SK-N-SH treated with all-trans-retinoic acid at 6 μM for 48 hours (cell line): ENCODE measurements around the gene G0S2.
A peak's percentile ranks its signal among the peaks of the same experiment; 100 is the strongest.

ENCODE experiments used
- ATAC-seq: fragments of 200-7000 bp; cut with Tn5 transposase; 3 replicates; pipeline ENCODE4 v1.9.1; 2020; ENCODE audit warnings: mild to moderate bottlenecking, moderate library complexity
- ARNTL ChIP-seq: fragments of 450-650 bp; formaldehyde crosslinking; IDR thresholded peaks from 2 replicates; pipeline ENCODE4 v1.5.0; 2020; ENCODE audit warnings: low read depth, mild to moderate bottlenecking, moderate library complexity, borderline replicate concordance
- BACH2 ChIP-seq: fragments of 250-450 bp; sonication (Bioruptor Pico); IDR thresholded peaks from 2 replicates; pipeline ENCODE4 v1.9.0; 2021; ENCODE audit warnings: mild to moderate bottlenecking, borderline replicate concordance
- CSDC2 ChIP-seq: fragments of 250-450 bp; sonication (Bioruptor Pico); IDR thresholded peaks from 2 replicates; pipeline ENCODE4 v1.5.0; 2020; ENCODE audit warnings: mild to moderate bottlenecking, moderate library complexity
- ESRRG ChIP-seq: fragments of 250-450 bp; sonication (Bioruptor Pico); IDR thresholded peaks from 2 replicates; pipeline ENCODE4 v1.6.1; 2021; ENCODE audit warnings: mild to moderate bottlenecking
- GLIS3 ChIP-seq: fragments of 250-450 bp; sonication (Bioruptor Pico); IDR thresholded peaks from 2 replicates; pipeline ENCODE4 v1.5.0; 2020; ENCODE audit warnings: mild to moderate bottlenecking, moderate library complexity
- ISL1 ChIP-seq: fragments of 250-450 bp; sonication (Bioruptor Pico); IDR thresholded peaks from 2 replicates; pipeline ENCODE4 v2.1.2; 2022; ENCODE audit warnings: mild to moderate bottlenecking, moderate library complexity
- OSR1 ChIP-seq: fragments of 250-450 bp; sonication (Bioruptor Pico); IDR thresholded peaks from 2 replicates; pipeline ENCODE4 v1.8.0; 2022; ENCODE audit warnings: moderate library complexity, mild to moderate bottlenecking, inconsistent platforms
- PPARA ChIP-seq: fragments of 250-450 bp; sonication (Bioruptor Pico); IDR thresholded peaks from 2 replicates; pipeline ENCODE4 v1.5.0; 2020; ENCODE audit warnings: mild to moderate bottlenecking, borderline replicate concordance
- RARB ChIP-seq: fragments of 250-450 bp; sonication (Bioruptor Pico); IDR thresholded peaks from 2 replicates; pipeline ENCODE4 v1.8.0; 2021; ENCODE audit warnings: mild to moderate bottlenecking, moderate library complexity
- SNAI2 ChIP-seq: fragments of 250-450 bp; sonication (Bioruptor Pico); IDR thresholded peaks from 2 replicates; pipeline ENCODE4 v1.5.0; 2020; ENCODE audit warnings: mild to moderate bottlenecking, moderate library complexity
- TCF4 ChIP-seq: fragments of 250-450 bp; sonication (Bioruptor Pico); IDR thresholded peaks from 2 replicates; pipeline ENCODE4 v1.8.0; 2021; ENCODE audit warnings: mild to moderate bottlenecking, moderate library complexity, borderline replicate concordance
- TOX ChIP-seq: fragments of 250-450 bp; sonication (Bioruptor Pico); IDR thresholded peaks from 2 replicates; pipeline ENCODE4 v1.8.0; 2021; ENCODE audit warnings: mild to moderate bottlenecking, moderate library complexity, borderline replicate concordance
- ZC3H10 ChIP-seq: fragments of 250-450 bp; sonication (Bioruptor Pico); IDR thresholded peaks from 2 replicates; pipeline ENCODE4 v1.5.1; 2021; ENCODE audit warnings: mild to moderate bottlenecking, moderate library complexity
- ZFP3 ChIP-seq: fragments of 250-450 bp; sonication (Bioruptor Pico); IDR thresholded peaks from 2 replicates; pipeline ENCODE4 v1.5.0; 2020; ENCODE audit warnings: mild to moderate bottlenecking, moderate library complexity
- ZFP30 ChIP-seq: fragments of 450-650 bp; formaldehyde crosslinking; IDR thresholded peaks from 2 replicates; pipeline ENCODE4 v1.5.0; 2022; ENCODE audit warnings: mild to moderate bottlenecking, moderate library complexity
- ZNF565 ChIP-seq: fragments of 450-650 bp; formaldehyde crosslinking; conservative IDR thresholded peaks from 2 replicates; pipeline ENCODE4 v1.5.0; 2020; ENCODE audit warnings: low read depth, mild to moderate bottlenecking, moderate library complexity
- ZNF70 ChIP-seq: fragments of 450-650 bp; formaldehyde crosslinking; IDR thresholded peaks from 2 replicates; pipeline ENCODE4 v1.5.0; 2020; ENCODE audit warnings: mild to moderate bottlenecking, moderate library complexity
- ZNF8 ChIP-seq: fragments of 450-650 bp; formaldehyde crosslinking; IDR thresholded peaks from 2 replicates; pipeline ENCODE4 v1.5.0; 2020; ENCODE audit warnings: mild to moderate bottlenecking, moderate library complexity
- TF ChIP-seq, protein P1 (sequence below): fragments of 250-450 bp; sonication (Bioruptor Pico); IDR thresholded peaks from 2 replicates; pipeline ENCODE4 v1.5.1; 2020; ENCODE audit warnings: low read depth, mild to moderate bottlenecking, moderate library complexity
- TF ChIP-seq, protein P2 (sequence below): fragments of 250-450 bp; sonication (Bioruptor Pico); IDR thresholded peaks from 2 replicates; pipeline ENCODE4 v1.5.0; 2020; ENCODE audit warnings: mild to moderate bottlenecking, moderate library complexity
- TF ChIP-seq, protein P3 (sequence below): fragments of 250-450 bp; sonication (Bioruptor Pico); IDR thresholded peaks from 2 replicates; pipeline ENCODE4 v1.8.0; 2021; ENCODE audit warnings: low read depth, mild to moderate bottlenecking, moderate library complexity, borderline replicate concordance
- TF ChIP-seq, protein P4 (sequence below): fragments of 250-450 bp; sonication (Bioruptor Pico); IDR thresholded peaks from 2 replicates; pipeline ENCODE4 v1.8.0; 2020; ENCODE audit warnings: mild to moderate bottlenecking, moderate library complexity, borderline replicate concordance

Gene G0S2

DNA sequence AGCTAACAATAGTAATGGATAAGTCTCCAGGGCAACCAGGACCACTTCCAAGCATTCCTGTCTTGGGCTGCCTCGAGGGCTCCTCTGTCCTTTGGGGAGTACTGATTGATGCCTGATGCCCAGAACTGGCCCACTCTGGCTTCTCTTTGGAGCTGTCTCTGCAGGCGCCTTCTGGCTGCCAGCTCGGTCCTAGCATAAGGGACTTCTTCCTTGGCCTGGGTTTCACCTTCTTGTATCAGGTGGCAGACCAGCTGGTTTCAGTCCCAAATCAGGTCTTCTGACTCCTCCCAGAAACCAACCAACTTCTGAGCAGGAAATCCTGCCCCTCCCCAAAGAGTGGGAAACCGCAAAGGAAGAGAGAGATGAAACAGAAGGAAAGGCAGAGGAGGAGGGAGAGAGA lies 10.6 kb downstream of the G0S2 start (continued):
- TF ChIP-seq SNAI2 (CRISPR knock-in tag): no peak
- TF ChIP-seq, protein P1, sequence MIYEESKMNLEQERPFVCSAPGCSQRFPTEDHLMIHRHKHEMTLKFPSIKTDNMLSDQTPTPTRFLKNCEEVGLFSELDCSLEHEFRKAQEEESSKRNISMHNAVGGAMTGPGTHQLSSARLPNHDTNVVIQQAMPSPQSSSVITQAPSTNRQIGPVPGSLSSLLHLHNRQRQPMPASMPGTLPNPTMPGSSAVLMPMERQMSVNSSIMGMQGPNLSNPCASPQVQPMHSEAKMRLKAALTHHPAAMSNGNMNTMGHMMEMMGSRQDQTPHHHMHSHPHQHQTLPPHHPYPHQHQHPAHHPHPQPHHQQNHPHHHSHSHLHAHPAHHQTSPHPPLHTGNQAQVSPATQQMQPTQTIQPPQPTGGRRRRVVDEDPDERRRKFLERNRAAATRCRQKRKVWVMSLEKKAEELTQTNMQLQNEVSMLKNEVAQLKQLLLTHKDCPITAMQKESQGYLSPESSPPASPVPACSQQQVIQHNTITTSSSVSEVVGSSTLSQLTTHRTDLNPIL (CRISPR knock-in tag): no peak

DNA sequence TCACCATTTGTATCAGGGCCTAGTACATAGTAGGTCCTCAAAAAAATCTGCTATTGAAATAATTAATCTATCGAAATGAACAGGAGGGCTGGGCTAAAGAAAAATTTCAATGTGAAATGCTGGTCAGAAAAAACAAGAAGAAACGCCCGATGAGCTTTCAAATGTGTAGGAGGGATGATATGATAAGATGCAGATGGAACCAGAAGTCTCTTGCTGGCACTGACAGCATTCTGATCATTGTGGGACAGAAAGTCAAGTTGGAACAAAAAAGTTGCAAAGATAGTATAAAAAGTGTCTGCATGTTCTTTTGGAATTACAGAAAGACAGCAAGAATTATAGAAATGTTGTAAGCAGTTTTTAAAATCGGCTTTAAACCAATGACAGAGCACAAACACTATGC lies 11.1 kb downstream of the G0S2 start:
- no peak for ATAC-seq
- no peak for TF ChIP-seq CSDC2
- TF ChIP-seq ZC3H10 (CRISPR knock-in tag): no peak
- TF ChIP-seq BACH2 (CRISPR knock-in tag): no peak
- no peak for TF ChIP-seq ZNF8
- TF ChIP-seq, protein P2, sequence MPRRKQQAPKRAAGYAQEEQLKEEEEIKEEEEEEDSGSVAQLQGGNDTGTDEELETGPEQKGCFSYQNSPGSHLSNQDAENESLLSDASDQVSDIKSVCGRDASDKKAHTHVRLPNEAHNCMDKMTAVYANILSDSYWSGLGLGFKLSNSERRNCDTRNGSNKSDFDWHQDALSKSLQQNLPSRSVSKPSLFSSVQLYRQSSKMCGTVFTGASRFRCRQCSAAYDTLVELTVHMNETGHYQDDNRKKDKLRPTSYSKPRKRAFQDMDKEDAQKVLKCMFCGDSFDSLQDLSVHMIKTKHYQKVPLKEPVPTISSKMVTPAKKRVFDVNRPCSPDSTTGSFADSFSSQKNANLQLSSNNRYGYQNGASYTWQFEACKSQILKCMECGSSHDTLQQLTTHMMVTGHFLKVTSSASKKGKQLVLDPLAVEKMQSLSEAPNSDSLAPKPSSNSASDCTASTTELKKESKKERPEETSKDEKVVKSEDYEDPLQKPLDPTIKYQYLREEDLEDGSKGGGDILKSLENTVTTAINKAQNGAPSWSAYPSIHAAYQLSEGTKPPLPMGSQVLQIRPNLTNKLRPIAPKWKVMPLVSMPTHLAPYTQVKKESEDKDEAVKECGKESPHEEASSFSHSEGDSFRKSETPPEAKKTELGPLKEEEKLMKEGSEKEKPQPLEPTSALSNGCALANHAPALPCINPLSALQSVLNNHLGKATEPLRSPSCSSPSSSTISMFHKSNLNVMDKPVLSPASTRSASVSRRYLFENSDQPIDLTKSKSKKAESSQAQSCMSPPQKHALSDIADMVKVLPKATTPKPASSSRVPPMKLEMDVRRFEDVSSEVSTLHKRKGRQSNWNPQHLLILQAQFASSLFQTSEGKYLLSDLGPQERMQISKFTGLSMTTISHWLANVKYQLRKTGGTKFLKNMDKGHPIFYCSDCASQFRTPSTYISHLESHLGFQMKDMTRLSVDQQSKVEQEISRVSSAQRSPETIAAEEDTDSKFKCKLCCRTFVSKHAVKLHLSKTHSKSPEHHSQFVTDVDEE: no peak
- TF ChIP-seq ZFP3 (CRISPR knock-in tag): no peak

DNA sequence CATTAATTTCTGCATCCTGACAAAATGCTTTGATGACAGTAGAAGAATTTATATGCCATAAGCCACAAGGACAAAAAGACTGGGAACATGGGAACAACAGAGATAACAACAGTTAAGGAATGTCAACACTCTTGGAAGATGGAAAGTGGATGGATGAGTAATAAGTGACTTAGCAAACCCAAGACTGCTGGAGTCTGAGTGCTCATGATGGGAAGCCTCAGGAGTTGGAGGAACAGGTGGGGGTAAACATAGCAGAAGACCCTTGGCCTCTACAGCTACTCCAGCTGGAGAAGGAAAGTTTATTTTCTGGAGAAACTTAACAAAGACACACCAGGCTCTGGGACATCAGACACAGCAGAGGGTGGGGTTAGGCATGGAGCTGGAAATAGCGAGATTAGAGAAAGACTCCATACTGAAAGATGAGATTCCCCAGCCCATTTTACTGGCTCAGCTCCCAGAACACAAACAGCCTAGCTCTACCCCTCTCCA lies 13.6 kb downstream of the G0S2 start:
- ATAC-seq: peak; percentile 85
- TF ChIP-seq TOX (CRISPR knock-in tag): peak; percentile 94
- TF ChIP-seq ZC3H10 (CRISPR knock-in tag): peak; percentile 56; the same call in 1 of the 2 replicates
- TF ChIP-seq OSR1 (CRISPR knock-in tag): peak; percentile 95
- peak; percentile 95; the same call in 1 of the 2 replicates for TF ChIP-seq RARB (CRISPR knock-in tag)
- TF ChIP-seq ARNTL: no peak

DNA sequence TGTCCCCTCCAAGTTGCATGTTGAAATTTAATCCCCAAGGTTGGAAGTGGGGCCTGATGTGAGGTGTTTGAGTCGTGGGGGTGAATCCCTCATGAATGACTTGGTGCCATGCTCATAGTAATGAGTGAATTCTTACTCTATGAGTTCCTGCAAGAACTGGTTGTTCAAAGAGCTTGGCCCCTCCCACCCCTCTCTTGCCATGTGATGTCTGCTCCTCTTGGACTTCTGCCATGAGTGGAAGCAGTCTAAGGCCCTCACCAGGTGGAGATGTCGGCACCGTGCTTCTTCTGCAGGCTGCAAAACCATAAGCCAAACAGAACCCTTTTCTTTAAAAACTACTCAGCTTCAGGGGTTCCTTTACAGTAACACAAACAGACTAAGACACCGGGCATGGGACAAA lies 14.3 kb downstream of the G0S2 start:
- 0 out of 2 replicates have a peak, but pooled peaks have one; percentile 34 for TF ChIP-seq OSR1 (CRISPR knock-in tag)
- TF ChIP-seq GLIS3 (CRISPR knock-in tag): no peak
- TF ChIP-seq, all 23 proteins: peak for 1
- ATAC-seq: peak; percentile 7

DNA sequence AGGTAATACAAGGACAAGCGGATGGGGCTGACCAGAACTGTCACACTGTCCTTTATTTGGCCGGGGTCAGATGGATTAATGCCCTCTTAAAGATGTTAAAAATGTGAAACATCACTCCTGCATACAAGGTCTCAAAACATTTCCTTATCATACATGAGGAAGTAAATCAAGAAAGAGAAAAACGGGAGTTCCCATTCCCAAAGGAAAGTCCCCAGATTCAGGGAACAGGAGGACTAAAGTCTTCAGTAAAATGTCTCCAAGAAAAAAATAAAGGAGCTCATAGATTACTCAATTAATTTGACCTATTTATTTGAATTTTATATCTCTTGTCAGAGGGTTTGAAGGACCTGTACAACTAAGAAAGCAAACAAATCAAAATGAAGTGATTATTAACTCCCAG lies 16.0 kb downstream of the G0S2 start:
- ATAC-seq: no peak
- TF ChIP-seq GLIS3 (CRISPR knock-in tag) (no peak), ZFP3 (CRISPR knock-in tag) (no peak), ZNF70 (no peak), RARB (CRISPR knock-in tag) (no peak), TCF4 (CRISPR knock-in tag) (no peak), BACH2 (CRISPR knock-in tag) (no peak), ZFP30 (CRISPR knock-in tag) (no peak), ZNF565 (CRISPR knock-in tag) (no peak), OSR1 (CRISPR knock-in tag) (no peak), PPARA (CRISPR knock-in tag) (no peak), CSDC2 (no peak), ESRRG (CRISPR knock-in tag) (no peak), ISL1 (CRISPR knock-in tag) (no peak), ARNTL (no peak)
- TF ChIP-seq, protein P3, sequence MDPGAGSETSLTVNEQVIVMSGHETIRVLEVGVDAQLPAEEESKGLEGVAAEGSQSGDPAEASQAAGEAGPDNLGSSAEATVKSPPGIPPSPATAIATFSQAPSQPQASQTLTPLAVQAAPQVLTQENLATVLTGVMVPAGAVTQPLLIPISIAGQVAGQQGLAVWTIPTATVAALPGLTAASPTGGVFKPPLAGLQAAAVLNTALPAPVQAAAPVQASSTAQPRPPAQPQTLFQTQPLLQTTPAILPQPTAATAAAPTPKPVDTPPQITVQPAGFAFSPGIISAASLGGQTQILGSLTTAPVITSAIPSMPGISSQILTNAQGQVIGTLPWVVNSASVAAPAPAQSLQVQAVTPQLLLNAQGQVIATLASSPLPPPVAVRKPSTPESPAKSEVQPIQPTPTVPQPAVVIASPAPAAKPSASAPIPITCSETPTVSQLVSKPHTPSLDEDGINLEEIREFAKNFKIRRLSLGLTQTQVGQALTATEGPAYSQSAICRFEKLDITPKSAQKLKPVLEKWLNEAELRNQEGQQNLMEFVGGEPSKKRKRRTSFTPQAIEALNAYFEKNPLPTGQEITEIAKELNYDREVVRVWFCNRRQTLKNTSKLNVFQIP (CRISPR knock-in tag): no peak
- TF ChIP-seq, protein P2: no peak
- TF ChIP-seq, protein P4, sequence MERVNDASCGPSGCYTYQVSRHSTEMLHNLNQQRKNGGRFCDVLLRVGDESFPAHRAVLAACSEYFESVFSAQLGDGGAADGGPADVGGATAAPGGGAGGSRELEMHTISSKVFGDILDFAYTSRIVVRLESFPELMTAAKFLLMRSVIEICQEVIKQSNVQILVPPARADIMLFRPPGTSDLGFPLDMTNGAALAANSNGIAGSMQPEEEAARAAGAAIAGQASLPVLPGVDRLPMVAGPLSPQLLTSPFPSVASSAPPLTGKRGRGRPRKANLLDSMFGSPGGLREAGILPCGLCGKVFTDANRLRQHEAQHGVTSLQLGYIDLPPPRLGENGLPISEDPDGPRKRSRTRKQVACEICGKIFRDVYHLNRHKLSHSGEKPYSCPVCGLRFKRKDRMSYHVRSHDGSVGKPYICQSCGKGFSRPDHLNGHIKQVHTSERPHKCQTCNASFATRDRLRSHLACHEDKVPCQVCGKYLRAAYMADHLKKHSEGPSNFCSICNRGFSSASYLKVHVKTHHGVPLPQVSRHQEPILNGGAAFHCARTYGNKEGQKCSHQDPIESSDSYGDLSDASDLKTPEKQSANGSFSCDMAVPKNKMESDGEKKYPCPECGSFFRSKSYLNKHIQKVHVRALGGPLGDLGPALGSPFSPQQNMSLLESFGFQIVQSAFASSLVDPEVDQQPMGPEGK: no peak
- TF ChIP-seq, protein P1 (CRISPR knock-in tag): no peak
- TF ChIP-seq, all 23 proteins: peak for 0
